Testis (tissue), 3 donors: ENCODE results near the gene PJVK. TPM values are rescaled to one million over a fixed set of nuclear protein-coding genes. Genes with fewer than 3 reads are reported as not detected.

Source experiments
- DNase-seq: peaks from one replicate; pipeline ENCODE4 v3.0.0-alpha.2; 2019
- H3K27ac ChIP-seq, 2 donors: fragments of 200-600 bp; sonication (generic); one replicate each; pipeline ENCODE4 v1.5.1; 2019
- H3K27me3 ChIP-seq: fragments of 200-600 bp; sonication (generic); one replicate; pipeline ENCODE4 v1.5.1; 2019
- H3K36me3 ChIP-seq: fragments of 200-600 bp; sonication (generic); one replicate; pipeline ENCODE4 v1.5.1; 2017; ENCODE audit warnings: low read depth; ENCODE audit errors: missing control alignments
- H3K4me1 ChIP-seq: fragments of 200-600 bp; sonication (generic); one replicate; pipeline ENCODE4 v1.5.1; 2019
- H3K4me3 ChIP-seq, 2 donors: fragments of 200-600 bp; sonication (generic); one replicate each; pipeline ENCODE4 v1.5.1; 2017 to 2019
- H3K9me3 ChIP-seq: fragments of 200-600 bp; sonication (generic); one replicate; pipeline ENCODE4 v1.5.1; 2017
- CTCF ChIP-seq, 3 experiments: fragments of 450-650 bp in 2 of 3; fragments of 200-600 bp in 1 of 3; sonication (generic) in 1 of 3; IDR thresholded peaks; one replicate each; pipeline ENCODE4 v1.5.1; 2016 to 2019; ENCODE audit warnings: antibody characterized with exemption in 3 of 3, mild to moderate bottlenecking in 2 of 3, moderate library complexity in 1 of 3
- POLR2A ChIP-seq: fragments of 450-650 bp; IDR thresholded peaks from one replicate; pipeline ENCODE4 v1.6.1; 2017; ENCODE audit warnings: antibody characterized with exemption, mild to moderate bottlenecking, moderate library complexity
- WGBS, 2 donors: methylation state at CpG; one replicate each; pipeline ENCODE4 v1.1.5; 2018; 5-methylcytosine and 5-hydroxymethylcytosine counted together
- intact Hi-C: fragments of 100-400 bp; cut with DNase I; formaldehyde crosslinking; loops from one replicate; pipeline ENCODE4 v1.15.1; 2023; ENCODE audit warnings: low total_unique reads
- polyA plus RNA-seq: library from polyadenylated mRNA; stranded (reverse); fragments of 350-450 nt; fragmentation: Illumina TruSeq; extraction: RNeasy Lipid Tissue Mini Kit (QIAGEN cat#74804); gene quantifications from one replicate; pipeline ENCODE4 v1.2.3, GENCODE V29; 2014; ENCODE audit warnings: low read depth, low replicate concordance; ENCODE audit not compliant: insufficient read depth
- total RNA-seq, 2 donors: library from RNA; depleted of rRNA; stranded (reverse); fragments of >200 nt; gene quantifications; one replicate each; pipeline ENCODE4 v1.2.3, GENCODE V29; 2016

The PJVK gene
- total and polyA plus RNA-seq, 3 donors from 2014 or later = 20.6 to 61.3 (median 31.7) TPM

GRCh38 chr2:178415979-178416378 lies 35.2 kb upstream of the PJVK start:
- H3K9me3 ChIP-seq = no peaks in the 10 kb centered on the region
- no peaks in the 10 kb centered on the region for H3K36me3 ChIP-seq
- DNase-seq = no peak
- no peak overlapping the region for H3K27ac ChIP-seq
- H3K27me3 ChIP-seq = no peaks in the 10 kb centered on the region
- TF ChIP-seq POLR2A (no peak), CTCF (IDR thresholded peaks at IDR 0.05) (no peak)
- intact Hi-C loops = no loop called here
- no peak overlapping the region for H3K4me3 ChIP-seq
- peaks cover 7% of the 10 kb centered on the region for H3K4me1 ChIP-seq

DNA sequence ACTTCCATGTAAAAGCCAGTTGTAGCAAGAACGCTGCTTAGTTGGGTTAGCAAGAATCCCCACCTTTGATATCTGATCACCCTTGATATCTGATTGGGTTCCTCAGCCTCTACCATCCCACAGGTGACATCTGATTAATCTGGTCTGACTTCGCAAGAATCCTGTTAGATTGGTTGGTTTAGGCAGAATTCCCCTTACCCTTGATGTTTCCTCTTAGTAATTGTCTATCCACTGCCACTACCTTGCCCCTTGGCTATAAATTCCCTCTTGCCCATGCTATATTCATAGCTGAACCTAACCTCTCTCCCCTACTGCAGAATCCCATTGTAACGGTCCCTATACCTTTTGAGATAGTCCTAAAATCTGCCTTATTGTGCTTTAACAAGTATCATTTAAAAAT lies 33.3 kb upstream of the PJVK start:
- H3K9me3 ChIP-seq = no peaks in the 10 kb centered on the region
- intact Hi-C loops = no loop called here
- H3K4me1 ChIP-seq = peaks cover 7% of the 10 kb centered on the region
- 89 to 91% methylated on average over 3 of the region's 3 CpGs for WGBS, 2 donors
- DNase-seq = no peak
- H3K4me3 ChIP-seq = no peak overlapping the region
- no peak overlapping the region for H3K27ac ChIP-seq
- TF ChIP-seq POLR2A (no peak), CTCF (IDR thresholded peaks at IDR 0.05) (no peak)
- no peaks in the 10 kb centered on the region for H3K36me3 ChIP-seq
- no peaks in the 10 kb centered on the region for H3K27me3 ChIP-seq

DNA sequence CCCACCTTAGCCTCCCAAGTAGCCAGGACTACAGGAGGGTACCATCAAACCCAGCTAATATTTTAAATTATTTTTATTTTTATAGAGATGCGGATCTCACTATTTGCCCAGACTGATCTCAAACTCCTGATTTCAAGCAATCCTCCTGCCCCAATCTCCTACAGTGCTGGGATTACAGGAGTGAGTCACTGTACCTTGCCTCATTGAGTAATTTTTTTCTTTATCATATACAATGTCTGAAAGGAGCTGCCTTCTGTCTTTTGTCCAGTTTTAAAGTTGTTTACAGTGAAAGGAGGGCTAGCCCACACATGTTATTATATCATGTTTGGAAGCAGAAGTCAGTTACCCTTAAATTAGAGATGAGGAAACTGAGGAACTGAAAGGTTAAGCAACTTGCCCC lies 32.8 kb upstream of the PJVK start:
- DNase-seq = no peak
- H3K27me3 ChIP-seq = no peaks in the 10 kb centered on the region

GRCh38 chr2:178419123-178419522 lies 32.1 kb upstream of the PJVK start:
- Histone ChIP-seq H3K9me3 (no peaks in the 10 kb centered on the region), H3K36me3 (no peaks in the 10 kb centered on the region), H3K4me3 (no peak overlapping the region), H3K27ac (no peak overlapping the region), H3K27me3 (no peaks in the 10 kb centered on the region), H3K4me1 (peaks cover 7% of the 10 kb centered on the region)
- no peak for DNase-seq
- 62 to 84% methylated on average over 1 of the region's 1 CpG for WGBS, 2 donors
- intact Hi-C loops = no loop called here
- TF ChIP-seq CTCF (IDR thresholded peaks at IDR 0.05) (peak in 1 of 3 experiments; percentile 15), POLR2A (no peak)

More for the DNA sequence above, 32.8 kb upstream of the PJVK start:
- Histone ChIP-seq H3K27ac (no peak overlapping the region), H3K4me3 (no peak overlapping the region), H3K4me1 (peaks cover 7% of the 10 kb centered on the region), H3K9me3 (no peaks in the 10 kb centered on the region), H3K36me3 (no peaks in the 10 kb centered on the region)
- TF ChIP-seq CTCF (IDR thresholded peaks at IDR 0.05) (no peak), POLR2A (no peak)
- whole genome bisulfite sequencing, 2 donors = 85 to 96% methylated on average over 1 of the region's 1 CpG
- intact Hi-C loops = no loop called here

DNA sequence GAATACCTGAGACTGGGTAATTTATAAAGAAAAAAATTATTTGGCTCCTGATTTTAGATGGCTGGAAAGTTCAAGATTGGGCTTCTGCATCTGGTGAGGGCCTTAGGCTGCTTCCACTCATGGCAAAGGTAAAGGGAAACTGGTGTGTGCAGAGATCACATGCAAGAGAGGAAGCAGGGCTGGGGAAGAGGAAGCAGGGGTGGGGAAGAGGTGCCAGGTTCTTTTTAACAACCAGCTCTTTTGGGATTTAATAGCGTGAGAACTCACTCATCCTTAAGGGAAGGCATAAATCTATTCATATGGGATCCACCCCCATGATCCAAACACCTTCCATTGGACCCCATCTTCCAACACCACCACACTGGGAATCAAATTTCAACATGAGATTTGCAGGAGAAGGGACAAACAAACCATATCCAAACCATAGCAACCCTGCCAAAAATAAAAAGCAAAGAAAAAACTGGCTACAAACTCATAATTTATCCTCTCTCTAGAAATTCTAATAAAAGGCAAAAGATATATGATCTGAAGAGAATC lies 30.6 kb upstream of the PJVK start:
- Histone ChIP-seq H3K4me3 (no peak overlapping the region), H3K9me3 (no peaks in the 10 kb centered on the region), H3K4me1 (no peaks in the 10 kb centered on the region), H3K27me3 (no peaks in the 10 kb centered on the region), H3K36me3 (no peaks in the 10 kb centered on the region), H3K27ac (no peak overlapping the region)
- no peak for TF ChIP-seq CTCF (IDR thresholded peaks at IDR 0.05)
- intact Hi-C loops = no loop called here
- DNase-seq = no peak
- WGBS, 2 donors = 47 to 54% methylated on average over 1 of the region's 1 CpG
